HL-60 (cell line): ENCODE results near the gene KLHL22.

ENCODE experiments used
- TF ChIP-seq, protein P1 (sequence below): IDR thresholded peaks from one replicate; pipeline ENCODE4 v1.5.1; 2011; ENCODE audit warnings: low read length, control low read depth, inconsistent platforms; ENCODE audit not compliant: insufficient read depth
- TF ChIP-seq, protein P2 (sequence below): IDR thresholded peaks from 2 replicates; pipeline ENCODE4 v1.6.1; 2012; ENCODE audit warnings: low read depth; ENCODE audit not compliant: insufficient replicate concordance

DNA sequence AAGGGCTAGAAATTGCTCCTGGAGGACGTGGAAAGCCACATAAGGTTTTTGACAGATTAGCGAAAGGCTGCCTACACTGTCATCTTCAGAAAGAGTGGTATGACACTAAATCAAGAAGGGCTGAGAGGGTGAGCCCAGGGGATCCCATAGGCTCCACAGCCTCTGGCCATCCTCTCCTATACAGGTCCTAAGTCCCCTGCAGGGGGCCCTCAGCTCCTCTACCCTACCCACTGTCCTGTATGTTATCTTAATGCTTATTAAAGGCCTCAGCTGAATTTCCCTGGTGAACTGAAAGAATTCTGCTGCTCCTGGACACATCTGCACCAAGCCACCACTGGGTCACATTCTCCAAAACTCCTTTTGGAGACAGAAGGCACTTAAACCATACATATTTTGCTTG, 7.9 kb downstream of the KLHL22 start:
- TF ChIP-seq, protein P1, sequence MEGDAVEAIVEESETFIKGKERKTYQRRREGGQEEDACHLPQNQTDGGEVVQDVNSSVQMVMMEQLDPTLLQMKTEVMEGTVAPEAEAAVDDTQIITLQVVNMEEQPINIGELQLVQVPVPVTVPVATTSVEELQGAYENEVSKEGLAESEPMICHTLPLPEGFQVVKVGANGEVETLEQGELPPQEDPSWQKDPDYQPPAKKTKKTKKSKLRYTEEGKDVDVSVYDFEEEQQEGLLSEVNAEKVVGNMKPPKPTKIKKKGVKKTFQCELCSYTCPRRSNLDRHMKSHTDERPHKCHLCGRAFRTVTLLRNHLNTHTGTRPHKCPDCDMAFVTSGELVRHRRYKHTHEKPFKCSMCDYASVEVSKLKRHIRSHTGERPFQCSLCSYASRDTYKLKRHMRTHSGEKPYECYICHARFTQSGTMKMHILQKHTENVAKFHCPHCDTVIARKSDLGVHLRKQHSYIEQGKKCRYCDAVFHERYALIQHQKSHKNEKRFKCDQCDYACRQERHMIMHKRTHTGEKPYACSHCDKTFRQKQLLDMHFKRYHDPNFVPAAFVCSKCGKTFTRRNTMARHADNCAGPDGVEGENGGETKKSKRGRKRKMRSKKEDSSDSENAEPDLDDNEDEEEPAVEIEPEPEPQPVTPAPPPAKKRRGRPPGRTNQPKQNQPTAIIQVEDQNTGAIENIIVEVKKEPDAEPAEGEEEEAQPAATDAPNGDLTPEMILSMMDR = no peak
- TF ChIP-seq, protein P2, sequence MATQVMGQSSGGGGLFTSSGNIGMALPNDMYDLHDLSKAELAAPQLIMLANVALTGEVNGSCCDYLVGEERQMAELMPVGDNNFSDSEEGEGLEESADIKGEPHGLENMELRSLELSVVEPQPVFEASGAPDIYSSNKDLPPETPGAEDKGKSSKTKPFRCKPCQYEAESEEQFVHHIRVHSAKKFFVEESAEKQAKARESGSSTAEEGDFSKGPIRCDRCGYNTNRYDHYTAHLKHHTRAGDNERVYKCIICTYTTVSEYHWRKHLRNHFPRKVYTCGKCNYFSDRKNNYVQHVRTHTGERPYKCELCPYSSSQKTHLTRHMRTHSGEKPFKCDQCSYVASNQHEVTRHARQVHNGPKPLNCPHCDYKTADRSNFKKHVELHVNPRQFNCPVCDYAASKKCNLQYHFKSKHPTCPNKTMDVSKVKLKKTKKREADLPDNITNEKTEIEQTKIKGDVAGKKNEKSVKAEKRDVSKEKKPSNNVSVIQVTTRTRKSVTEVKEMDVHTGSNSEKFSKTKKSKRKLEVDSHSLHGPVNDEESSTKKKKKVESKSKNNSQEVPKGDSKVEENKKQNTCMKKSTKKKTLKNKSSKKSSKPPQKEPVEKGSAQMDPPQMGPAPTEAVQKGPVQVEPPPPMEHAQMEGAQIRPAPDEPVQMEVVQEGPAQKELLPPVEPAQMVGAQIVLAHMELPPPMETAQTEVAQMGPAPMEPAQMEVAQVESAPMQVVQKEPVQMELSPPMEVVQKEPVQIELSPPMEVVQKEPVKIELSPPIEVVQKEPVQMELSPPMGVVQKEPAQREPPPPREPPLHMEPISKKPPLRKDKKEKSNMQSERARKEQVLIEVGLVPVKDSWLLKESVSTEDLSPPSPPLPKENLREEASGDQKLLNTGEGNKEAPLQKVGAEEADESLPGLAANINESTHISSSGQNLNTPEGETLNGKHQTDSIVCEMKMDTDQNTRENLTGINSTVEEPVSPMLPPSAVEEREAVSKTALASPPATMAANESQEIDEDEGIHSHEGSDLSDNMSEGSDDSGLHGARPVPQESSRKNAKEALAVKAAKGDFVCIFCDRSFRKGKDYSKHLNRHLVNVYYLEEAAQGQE = no peak
